ENCODE measurements around the gene DGKG.

DNA sequence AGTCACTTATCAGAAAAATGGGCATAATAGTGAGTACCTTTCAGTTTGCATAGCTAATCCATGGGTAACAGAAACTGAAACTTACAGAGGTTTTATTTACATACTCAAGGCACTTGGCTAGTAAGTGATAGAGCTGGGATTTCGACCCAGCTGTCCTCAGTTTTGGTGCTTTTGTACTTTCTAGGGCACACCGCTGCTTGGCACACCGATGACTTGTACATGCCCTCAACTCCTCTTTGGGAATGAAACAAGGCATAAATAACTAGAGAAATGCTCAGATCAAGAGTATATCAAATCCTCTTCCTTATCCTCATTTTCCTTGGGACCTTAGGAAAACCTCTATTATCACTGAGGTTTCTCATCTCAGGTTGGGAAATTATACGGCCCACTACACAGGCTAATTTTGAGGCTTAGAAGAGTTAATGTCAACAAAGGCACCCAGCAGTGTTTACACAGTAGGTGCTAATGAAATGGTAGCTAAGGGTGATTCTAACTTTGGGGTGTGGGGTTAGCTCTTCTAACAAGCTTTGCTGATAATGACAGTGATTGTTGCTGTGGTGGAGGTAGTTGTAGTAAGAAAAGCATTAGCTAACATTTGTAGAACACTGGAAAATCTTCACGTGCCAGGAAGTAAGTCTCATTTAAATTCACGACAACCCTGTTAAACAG, 20.3 kb upstream of the DGKG start:
- TF ChIP-seq CHCHD3 (CRISPR knock-in tag; IDR thresholded peaks at IDR 0.05): no peak
- no peak for TF ChIP-seq POLR2A (conservative IDR thresholded peaks at IDR 0.05)
- no peak for TF ChIP-seq ZBTB1 (CRISPR knock-in tag; IDR thresholded peaks at IDR 0.05; ENCODE audit: borderline replicate concordance, low read depth)
- TF ChIP-seq ERF (CRISPR knock-in tag; IDR thresholded peaks at IDR 0.05): no peak
- TF ChIP-seq YY1 (IDR thresholded peaks at IDR 0.05; ENCODE audit: borderline replicate concordance in 1 of 3, control insufficient read depth in 1 of 3, extremely low read depth in 1 of 3, insufficient read depth in 3 of 3, insufficient read length in 1 of 3, insufficient replicate concordance in 2 of 3, low read depth in 1 of 3, low read length in 2 of 3): no peak
- no peak for TF ChIP-seq RFX1 (IDR thresholded peaks at IDR 0.05)
- no peak for TF ChIP-seq PHF21A (IDR thresholded peaks at IDR 0.05; ENCODE audit: borderline replicate concordance, low read depth)
- no peak for TF ChIP-seq POLR2AphosphoS5 (IDR thresholded peaks at IDR 0.05; ENCODE audit: control insufficient read depth, insufficient read depth, low read depth, low read length)
- TF ChIP-seq NR3C1 (CRISPR knock-in tag; IDR thresholded peaks at IDR 0.05): no peak
- no peak for TF ChIP-seq NFATC3 (IDR thresholded peaks at IDR 0.05)
- TF ChIP-seq ZBTB17 (CRISPR knock-in tag; IDR thresholded peaks at IDR 0.05): no peak
- TF ChIP-seq RHOXF2B (CRISPR knock-in tag; conservative IDR thresholded peaks at IDR 0.05): no peak
- no peak for TF ChIP-seq HDAC2 (IDR thresholded peaks at IDR 0.05)
